Loucy (cell line): ENCODE results near the gene MTFR1L.

Experiments
- EZH2phosphoT487 ChIP-seq: fragments of 200-600 bp; IDR thresholded peaks from 2 replicates; pipeline ENCODE4 v1.6.1; 2018; ENCODE audit warnings: antibody characterized with exemption, mild to moderate bottlenecking, moderate library complexity, borderline replicate concordance
- TF ChIP-seq, protein P1 (sequence below): fragments of 200-600 bp; sonication (generic); conservative IDR thresholded peaks from 2 replicates; pipeline ENCODE4 v1.5.1; 2014; ENCODE audit warnings: mild to moderate bottlenecking, antibody characterized with exemption, low read length

DNA sequence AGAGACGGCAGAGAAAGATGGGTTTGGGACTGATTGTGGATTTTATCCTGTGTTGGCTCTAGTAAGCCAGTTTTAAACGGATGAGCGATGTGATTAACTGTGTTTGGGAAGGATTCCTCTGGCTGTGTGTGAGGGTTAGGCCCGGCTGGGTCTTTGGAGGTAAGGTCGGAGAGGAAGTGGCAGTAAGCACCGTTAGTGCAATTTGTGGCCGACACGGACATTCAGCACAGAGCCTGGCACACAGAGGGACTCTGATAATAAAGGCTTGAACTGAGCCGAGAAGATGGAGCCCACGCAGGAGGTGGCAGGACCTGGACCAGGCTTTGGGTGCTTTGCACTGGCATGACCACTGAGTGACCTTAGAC is 1.3 kb downstream of the MTFR1L start:
- TF ChIP-seq, protein P1, sequence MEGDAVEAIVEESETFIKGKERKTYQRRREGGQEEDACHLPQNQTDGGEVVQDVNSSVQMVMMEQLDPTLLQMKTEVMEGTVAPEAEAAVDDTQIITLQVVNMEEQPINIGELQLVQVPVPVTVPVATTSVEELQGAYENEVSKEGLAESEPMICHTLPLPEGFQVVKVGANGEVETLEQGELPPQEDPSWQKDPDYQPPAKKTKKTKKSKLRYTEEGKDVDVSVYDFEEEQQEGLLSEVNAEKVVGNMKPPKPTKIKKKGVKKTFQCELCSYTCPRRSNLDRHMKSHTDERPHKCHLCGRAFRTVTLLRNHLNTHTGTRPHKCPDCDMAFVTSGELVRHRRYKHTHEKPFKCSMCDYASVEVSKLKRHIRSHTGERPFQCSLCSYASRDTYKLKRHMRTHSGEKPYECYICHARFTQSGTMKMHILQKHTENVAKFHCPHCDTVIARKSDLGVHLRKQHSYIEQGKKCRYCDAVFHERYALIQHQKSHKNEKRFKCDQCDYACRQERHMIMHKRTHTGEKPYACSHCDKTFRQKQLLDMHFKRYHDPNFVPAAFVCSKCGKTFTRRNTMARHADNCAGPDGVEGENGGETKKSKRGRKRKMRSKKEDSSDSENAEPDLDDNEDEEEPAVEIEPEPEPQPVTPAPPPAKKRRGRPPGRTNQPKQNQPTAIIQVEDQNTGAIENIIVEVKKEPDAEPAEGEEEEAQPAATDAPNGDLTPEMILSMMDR, result no peak
- no peak for TF ChIP-seq EZH2phosphoT487
